Right lobe of liver (tissue), 6 donors: ENCODE data around the gene STAT5B. TPM values are rescaled to one million over a fixed set of nuclear protein-coding genes. Genes with fewer than 3 reads are reported as not detected.
"Not testable (repeated sequence)": the region's sequence is repeated elsewhere in the genome, so short reads cannot be mapped to it uniquely, and the experiment has no call there.

Experiments
- ATAC-seq, 4 donors: fragments of 200-7000 bp; cut with Tn5 transposase; one replicate each; pipeline ENCODE4 v1.9.1; 2020; ENCODE audit warnings: mild to moderate bottlenecking in 4 of 4, moderate library complexity in 4 of 4
- DNase-seq, 3 donors: peaks; one replicate each; pipeline ENCODE4 v3.0.0-alpha.2; 2020
- H3K27ac ChIP-seq, 3 donors: fragments of 200-600 bp; one replicate each; pipeline ENCODE4 v1.8.0; 2022
- H3K27me3 ChIP-seq, 2 donors: fragments of 200-600 bp; one replicate each; pipeline ENCODE4 v1.8.0; 2022
- H3K36me3 ChIP-seq, 4 donors: fragments of 200-600 bp; sonication (generic) in 1 of 4; one replicate each; pipeline versions ENCODE4 v1.5.1 to v1.8.0; 2017 to 2022; ENCODE audit warnings: control low read depth in 1 of 4
- H3K4me1 ChIP-seq, 4 donors: fragments of 200-600 bp; sonication (generic) in 1 of 4; one replicate each; pipeline versions ENCODE4 v1.5.1 to v1.8.0; 2017 to 2022; ENCODE audit warnings: control low read depth in 1 of 4
- H3K4me3 ChIP-seq, 3 donors: fragments of 200-600 bp; one replicate each; pipeline ENCODE4 v1.8.0; 2022
- H3K9me3 ChIP-seq, 4 donors: fragments of 200-600 bp; sonication (generic) in 1 of 4; one replicate each; pipeline versions ENCODE4 v1.5.1 to v1.8.0; 2017 to 2022; ENCODE audit warnings: control low read depth in 1 of 4
- POLR2A ChIP-seq: fragments of 450-650 bp; IDR thresholded peaks from one replicate; pipeline ENCODE4 v1.6.1; 2017; ENCODE audit warnings: antibody characterized with exemption, mild to moderate bottlenecking
- WGBS: methylation state at CpG from one replicate; pipeline ENCODE4 v1.1.6; 2018; ENCODE audit warnings: low coverage, low lambda C conversion rate; ENCODE audit not compliant: insufficient coverage; ENCODE audit errors: missing lambda C conversion rate; 5-methylcytosine and 5-hydroxymethylcytosine counted together
- intact Hi-C, 2 donors: fragments of 100-400 bp; cut with DNase I; formaldehyde crosslinking; loops; one replicate each; pipeline versions ENCODE4 v1.11.2 to v1.14.1; 2022
- total RNA-seq, 6 experiments: library from RNA; depleted of rRNA in 2 of 6; stranded (reverse); fragments of >200 nt in 2 of 6; fragmentation: NEBNext Ultra II Directional in 3 of 6; extraction: Animal tissue kit (Norgen Biotek cat#: 25700) in 3 of 6; gene quantifications; one replicate each; pipeline versions ENCODE4 v1.1.0 to v1.2.4, GENCODE V29; 2016 to 2023
- TF ChIP-seq, protein P1 (sequence below), 4 donors: fragments of 200-600 bp in 3 of 4; fragments of 450-650 bp in 1 of 4; IDR thresholded peaks; one replicate each; pipeline versions ENCODE4 v1.5.1 to v1.8.0; 2016 to 2022; ENCODE audit warnings: antibody characterized with exemption in 4 of 4, mild to moderate bottlenecking in 2 of 4
- donor health status: DM: no; HTN: yes; CAD: no.
- donor health status: DM: no; HTN: no; CAD: no.
- donor health status: DM: no; HTN: no; CAD: no.
- donor health status: DM: no; HTN: yes; CAD: no.
- donor health status: DM: no; HTN: yes; CAD: no.

STAT5B gene
- total RNA-seq, 6 experiments from 2014 or later: 21.2 to 29.0 (median 26.7) TPM

DNA sequence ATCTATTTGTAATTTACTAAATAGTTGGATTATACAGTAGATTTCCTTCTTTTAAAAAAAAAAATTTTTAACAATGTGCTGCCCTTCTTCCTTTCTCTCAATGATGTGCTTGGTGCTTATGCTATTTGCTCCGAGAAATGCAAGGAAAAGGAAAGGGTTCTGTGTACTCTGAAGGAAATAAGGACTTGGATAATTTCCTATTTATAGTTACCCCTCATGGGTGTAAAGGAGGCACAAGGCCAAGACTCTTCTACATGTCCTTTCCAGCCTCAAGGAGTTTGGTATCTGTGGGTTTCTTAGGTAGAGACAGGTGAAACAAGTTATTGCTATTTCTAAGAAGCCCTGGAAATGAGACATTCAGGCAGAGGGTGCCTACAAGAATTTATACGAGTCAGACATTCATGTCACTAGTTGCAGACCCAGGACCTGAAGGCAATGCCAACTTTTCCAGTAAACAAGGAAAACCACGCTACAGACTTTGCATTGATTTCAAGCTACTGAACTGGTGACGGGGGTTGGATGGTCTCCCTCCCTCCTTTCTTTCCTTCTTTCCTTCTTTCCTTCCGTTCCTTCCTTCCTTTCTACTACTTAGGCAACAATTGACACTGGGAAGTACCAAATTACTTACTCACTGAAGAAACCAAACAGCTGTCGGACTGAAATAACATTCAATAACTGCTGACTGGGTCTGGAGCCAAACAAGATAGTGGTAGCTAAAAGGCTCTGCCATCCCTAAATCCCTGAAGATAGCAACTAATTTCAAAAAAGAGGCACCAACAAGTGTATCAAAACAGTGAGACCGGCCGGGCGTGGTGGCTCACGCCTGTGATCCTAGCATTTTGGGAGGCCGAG, 48.1 kb downstream of the STAT5B start:
- H3K27me3 ChIP-seq: no peaks in the 10 kb centered on the region
- H3K27ac ChIP-seq: no peak overlapping the region
- ATAC-seq: no peak
- intact Hi-C loops: no loop called here
- no peaks in the 10 kb centered on the region for H3K4me1 ChIP-seq
- H3K36me3 ChIP-seq: peaks cover 0 to 6% (median 2%) of the 10 kb centered on the region in 4 donors
- no peaks in the 10 kb centered on the region for H3K9me3 ChIP-seq
- TF ChIP-seq, protein P1, sequence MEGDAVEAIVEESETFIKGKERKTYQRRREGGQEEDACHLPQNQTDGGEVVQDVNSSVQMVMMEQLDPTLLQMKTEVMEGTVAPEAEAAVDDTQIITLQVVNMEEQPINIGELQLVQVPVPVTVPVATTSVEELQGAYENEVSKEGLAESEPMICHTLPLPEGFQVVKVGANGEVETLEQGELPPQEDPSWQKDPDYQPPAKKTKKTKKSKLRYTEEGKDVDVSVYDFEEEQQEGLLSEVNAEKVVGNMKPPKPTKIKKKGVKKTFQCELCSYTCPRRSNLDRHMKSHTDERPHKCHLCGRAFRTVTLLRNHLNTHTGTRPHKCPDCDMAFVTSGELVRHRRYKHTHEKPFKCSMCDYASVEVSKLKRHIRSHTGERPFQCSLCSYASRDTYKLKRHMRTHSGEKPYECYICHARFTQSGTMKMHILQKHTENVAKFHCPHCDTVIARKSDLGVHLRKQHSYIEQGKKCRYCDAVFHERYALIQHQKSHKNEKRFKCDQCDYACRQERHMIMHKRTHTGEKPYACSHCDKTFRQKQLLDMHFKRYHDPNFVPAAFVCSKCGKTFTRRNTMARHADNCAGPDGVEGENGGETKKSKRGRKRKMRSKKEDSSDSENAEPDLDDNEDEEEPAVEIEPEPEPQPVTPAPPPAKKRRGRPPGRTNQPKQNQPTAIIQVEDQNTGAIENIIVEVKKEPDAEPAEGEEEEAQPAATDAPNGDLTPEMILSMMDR (IDR thresholded peaks at IDR 0.05): no peak
- TF ChIP-seq POLR2A: no peak
- 56% methylated on average over 11 of the region's 11 CpGs for WGBS
- no peak overlapping the region for H3K4me3 ChIP-seq
- no peak for DNase-seq

DNA sequence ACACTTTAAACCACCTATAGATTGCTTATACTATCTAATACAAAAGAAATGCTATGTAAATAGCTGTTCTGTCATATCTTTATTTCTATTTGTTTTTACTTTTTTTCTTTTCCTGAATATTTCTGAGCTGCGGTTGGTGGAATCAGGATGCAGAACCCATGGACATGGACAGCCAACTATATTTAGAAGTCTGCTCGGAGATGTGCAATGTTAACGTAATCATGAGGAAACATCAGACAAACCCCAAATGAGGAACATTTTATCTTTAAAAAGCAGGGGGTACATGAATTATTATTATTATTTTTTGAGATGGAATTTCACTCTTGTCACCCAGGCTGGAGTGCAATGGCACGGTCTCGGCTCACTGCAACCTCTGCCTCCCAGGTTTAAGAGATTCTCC, 50.5 kb downstream of the STAT5B start:
- Histone ChIP-seq H3K9me3 (no peaks in the 10 kb centered on the region), H3K4me3 (no peak overlapping the region), H3K4me1 (no peaks in the 10 kb centered on the region), H3K36me3 (peaks cover 0 to 17% (median 4%) of the 10 kb centered on the region in 4 donors), H3K27ac (no peak overlapping the region), H3K27me3 (no peaks in the 10 kb centered on the region)
- WGBS: 71% methylated on average over 5 of the region's 5 CpGs
- intact Hi-C loops: no loop called here
- no peak for DNase-seq
- no peak for TF ChIP-seq POLR2A
- TF ChIP-seq, protein P1 (IDR thresholded peaks at IDR 0.05): no peak
- ATAC-seq: no peak

DNA sequence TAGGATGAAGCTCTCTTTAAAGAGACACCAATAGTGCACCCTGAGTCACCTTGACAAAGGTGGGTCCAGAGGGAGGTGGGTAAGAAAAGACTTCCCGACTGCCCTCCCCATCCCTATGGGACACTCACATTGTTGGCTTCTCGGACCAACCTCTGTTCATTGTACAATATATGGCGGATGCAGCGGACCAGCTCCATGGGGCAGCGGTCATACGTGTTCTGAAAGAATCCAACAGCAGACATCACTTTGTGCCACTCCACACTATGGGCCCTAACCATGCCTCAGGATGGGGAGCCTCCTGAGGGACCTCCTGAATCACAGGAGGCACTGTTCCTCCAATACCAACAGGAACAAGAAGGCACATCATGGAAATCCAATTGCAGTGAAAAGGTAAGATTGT, 51.5 kb downstream of the STAT5B start:
- WGBS: 93% methylated on average over 6 of the region's 6 CpGs
- intact Hi-C loops: no loop called here

DNA sequence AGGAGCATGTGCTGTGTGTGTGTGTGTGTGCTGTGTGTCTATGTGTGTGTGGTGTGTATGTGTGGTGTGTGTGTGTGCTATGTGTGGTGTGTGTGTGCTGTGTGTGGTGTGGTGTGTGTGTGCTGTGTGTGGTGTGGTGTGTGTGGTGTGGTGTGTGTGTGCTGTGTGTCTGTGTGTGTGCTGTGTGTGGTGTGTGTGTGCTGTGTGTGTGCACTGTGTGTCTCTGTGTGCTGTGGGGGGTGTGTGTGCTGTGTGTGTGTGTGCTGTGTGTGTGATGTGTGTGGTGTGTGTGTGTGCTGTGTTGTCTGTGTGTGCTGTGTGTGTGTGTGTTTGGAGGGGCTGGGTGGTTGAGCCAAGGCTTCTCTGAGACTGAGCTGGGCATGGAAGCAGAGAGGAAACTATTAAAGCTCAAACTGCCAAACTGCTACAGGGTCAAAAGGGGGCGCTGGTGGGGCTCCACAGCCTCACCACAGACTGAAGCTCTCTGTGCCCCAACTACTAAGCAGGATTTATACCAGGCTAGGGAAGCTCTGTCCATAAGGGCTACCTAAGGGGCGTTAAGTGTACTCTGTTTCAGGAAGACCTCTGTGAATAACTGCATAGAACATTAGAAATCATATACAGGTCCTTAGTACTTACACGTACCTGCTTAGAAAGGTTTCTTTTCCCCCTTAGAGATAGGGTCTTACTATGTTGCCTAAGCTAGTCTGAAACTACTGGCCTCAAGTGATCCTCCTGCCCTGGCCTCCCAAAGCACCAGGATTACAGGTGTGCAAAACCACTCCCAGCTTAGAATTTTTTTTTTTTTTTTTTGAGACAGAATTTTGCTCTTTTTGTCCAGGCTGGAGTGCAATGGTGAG, 54.1 kb downstream of the STAT5B start:
- Histone ChIP-seq H3K4me1 (no peaks in the 10 kb centered on the region), H3K36me3 (peaks cover 0 to 30% (median 6%) of the 10 kb centered on the region in 4 donors), H3K4me3 (no peak overlapping the region), H3K27ac (no peak overlapping the region), H3K27me3 (no peaks in the 10 kb centered on the region), H3K9me3 (no peaks in the 10 kb centered on the region)
- intact Hi-C loops: no loop called here
- peak; percentile 83 to 96 (median 91) for ATAC-seq
- no CpG with 5 or more reads among the region's 3 CpGs for WGBS
- DNase-seq: peak in 1 of 3 donors; percentile 37
- TF ChIP-seq, protein P1 (IDR thresholded peaks at IDR 0.05): peak; percentile 52 to 62 (median 58)
- no peak for TF ChIP-seq POLR2A

More for the DNA sequence above, 51.5 kb downstream of the STAT5B start:
- TF ChIP-seq POLR2A: no peak
- TF ChIP-seq, protein P1 (IDR thresholded peaks at IDR 0.05): no peak
- Histone ChIP-seq H3K4me3 (no peak overlapping the region), H3K27ac (no peak overlapping the region), H3K4me1 (no peaks in the 10 kb centered on the region), H3K27me3 (no peaks in the 10 kb centered on the region), H3K36me3 (peaks cover 0 to 17% (median 4%) of the 10 kb centered on the region in 4 donors), H3K9me3 (no peaks in the 10 kb centered on the region)
- no peak for ATAC-seq
- no peak for DNase-seq

DNA sequence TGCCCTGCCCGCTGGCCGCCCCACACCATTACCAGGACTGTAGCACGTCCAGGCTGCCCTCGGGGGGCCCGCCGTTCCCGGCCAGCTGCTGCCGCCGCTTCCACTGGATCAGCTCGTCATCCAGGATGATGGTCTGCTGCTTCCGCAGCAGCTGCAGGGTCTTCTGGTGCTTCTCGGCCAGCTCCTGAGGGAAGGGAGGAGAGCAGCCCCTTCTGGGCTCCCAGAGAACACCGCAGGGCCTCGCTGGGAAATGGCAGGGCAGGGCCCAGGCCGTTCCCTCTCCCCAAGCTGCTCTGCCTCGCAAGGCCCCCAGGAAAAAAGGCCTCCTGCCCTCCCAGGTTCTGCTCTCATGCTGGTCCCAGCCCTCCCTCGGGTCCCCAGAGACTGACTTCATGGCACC, 56.9 kb downstream of the STAT5B start:
- H3K4me1 ChIP-seq, H3K4me3 ChIP-seq, H3K9me3 ChIP-seq, ATAC-seq, intact Hi-C loops, H3K27ac ChIP-seq, DNase-seq, H3K27me3 ChIP-seq: not testable (repeated sequence)
- peaks cover 0 to 55% (median 14%) of the 10 kb centered on the region in 4 donors for H3K36me3 ChIP-seq
- no CpG with 5 or more reads among the region's 17 CpGs for WGBS
